HFFc6 (cell line): ENCODE data around the gene SLC22A23. TPM values are rescaled to one million over a fixed set of nuclear protein-coding genes. Genes with fewer than 3 reads are reported as not detected.

Experiments used
- DNase-seq: peaks from one replicate; pipeline ENCODE4 v3.0.0-alpha.2; 2018
- H3K27ac Mint-ChIP-seq: 2 replicates; pipeline ENCODE4 v1.8.0; 2020; ENCODE audit warnings: mild to moderate bottlenecking, mixed read lengths
- H3K27me3 Mint-ChIP-seq: 2 replicates; pipeline ENCODE4 v1.8.0; 2021; ENCODE audit warnings: mild to moderate bottlenecking, moderate library complexity, mixed read lengths; ENCODE audit not compliant: insufficient read depth
- H3K36me3 Mint-ChIP-seq: 2 replicates; pipeline ENCODE4 v1.8.0; 2021; ENCODE audit warnings: low read depth, mixed read lengths
- H3K4me1 Mint-ChIP-seq: 2 replicates; pipeline ENCODE4 v1.8.0; 2020; ENCODE audit warnings: low read depth, mixed read lengths
- H3K4me3 Mint-ChIP-seq: 2 replicates; pipeline ENCODE4 v1.8.0; 2020; ENCODE audit warnings: mild to moderate bottlenecking, moderate library complexity, mixed read lengths
- H3K9me3 Mint-ChIP-seq: 2 replicates; pipeline ENCODE4 v1.8.0; 2020; ENCODE audit warnings: mild to moderate bottlenecking, mixed read lengths
- CTCF ChIP-seq: fragments of 200-600 bp; sonication (generic); IDR thresholded peaks from 2 replicates; pipeline ENCODE4 v1.5.0; 2021; ENCODE audit warnings: antibody characterized with exemption, mild to moderate bottlenecking
- total RNA-seq, 6 experiments: library from RNA; stranded (reverse); fragmentation: NEBNext Ultra II Directional; extraction: Animal tissue kit (Norgen Biotek cat#: 25700); gene quantifications; 2 replicates in 1 of 6; 3 replicates in 5 of 6; pipeline ENCODE4 v1.2.3, GENCODE V29; 2021

Gene SLC22A23
- total RNA-seq, 6 experiments from 2014 or later, result 0.10 to 0.55 (median 0.21) TPM

DNA sequence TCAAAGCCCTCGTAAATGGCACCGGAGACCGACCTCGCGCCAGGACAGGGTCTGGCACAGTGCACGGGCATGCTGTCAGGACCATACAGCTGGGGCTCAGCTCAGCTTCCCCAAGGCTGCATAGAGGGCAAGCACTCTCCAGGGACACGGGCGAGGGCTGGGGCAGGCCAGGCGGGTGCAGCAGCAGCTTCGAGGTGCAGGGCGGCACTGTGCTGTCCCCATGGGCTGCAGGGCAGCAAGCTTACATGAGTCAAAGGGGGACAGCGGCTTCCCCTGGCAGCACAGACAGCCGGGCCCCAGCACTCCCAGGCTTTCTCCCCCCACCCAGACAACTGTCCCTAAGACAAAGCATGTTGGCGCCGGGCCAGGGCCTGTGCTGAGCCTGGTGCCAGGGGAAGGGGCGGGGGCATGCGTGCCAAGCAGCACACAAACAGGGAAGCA is 172.4 kb downstream of the SLC22A23 start:
- peaks cover 11% of the 10 kb centered on the region for H3K27me3 Mint-ChIP-seq
- peaks cover 29% of the 10 kb centered on the region for H3K4me1 Mint-ChIP-seq
- no peaks in the 10 kb centered on the region for H3K9me3 Mint-ChIP-seq
- H3K36me3 Mint-ChIP-seq, result no peaks in the 10 kb centered on the region
- no peak overlapping the region for H3K27ac Mint-ChIP-seq
- no peak for TF ChIP-seq CTCF
- no peak for DNase-seq
- no peak overlapping the region for H3K4me3 Mint-ChIP-seq

DNA sequence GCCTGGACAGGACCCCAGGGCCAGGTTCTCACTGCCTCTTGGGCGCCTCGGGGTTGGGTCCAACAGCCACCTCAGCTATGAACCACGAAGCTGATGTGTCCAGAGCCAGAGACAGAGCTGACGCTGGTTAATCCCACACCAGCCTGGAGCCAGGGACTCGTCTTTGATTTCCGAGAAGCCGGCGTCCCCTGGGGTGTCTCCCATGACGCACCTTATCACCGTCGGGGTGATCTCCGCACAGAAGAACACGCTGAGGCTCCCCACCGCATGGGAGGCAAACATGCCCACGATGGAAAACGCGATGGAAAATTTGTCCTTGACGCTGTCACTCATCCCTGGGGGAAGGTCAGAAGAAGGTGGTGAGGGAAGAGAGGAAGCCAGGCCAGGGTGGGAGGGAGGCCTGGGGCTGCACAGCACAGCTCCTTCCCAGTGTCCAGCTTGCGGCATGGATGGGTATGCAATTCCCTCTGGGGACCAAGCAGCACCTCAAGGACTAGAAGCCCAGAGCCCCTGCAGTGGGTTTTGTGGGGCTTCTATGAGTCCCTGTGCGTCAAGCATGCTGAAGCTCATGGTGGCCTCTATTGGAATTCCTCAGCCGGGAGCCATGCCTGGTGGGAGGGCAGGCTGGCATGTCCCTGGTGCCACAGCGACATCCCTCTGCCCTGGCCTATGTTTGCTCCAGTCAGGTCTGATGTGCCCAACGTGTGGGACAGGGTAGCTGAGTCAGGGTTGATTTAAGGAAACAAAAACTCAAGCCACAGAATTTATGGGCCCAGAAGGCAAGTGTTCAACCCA is 173.0 kb downstream of the SLC22A23 start:
- Mint-ChIP-seq H3K27me3 (peaks cover 11% of the 10 kb centered on the region), H3K27ac (no peak overlapping the region), H3K4me1 (peaks cover 30% of the 10 kb centered on the region), H3K9me3 (no peaks in the 10 kb centered on the region), H3K4me3 (no peak overlapping the region), H3K36me3 (no peaks in the 10 kb centered on the region)
- no peak for TF ChIP-seq CTCF
- no peak for DNase-seq

DNA sequence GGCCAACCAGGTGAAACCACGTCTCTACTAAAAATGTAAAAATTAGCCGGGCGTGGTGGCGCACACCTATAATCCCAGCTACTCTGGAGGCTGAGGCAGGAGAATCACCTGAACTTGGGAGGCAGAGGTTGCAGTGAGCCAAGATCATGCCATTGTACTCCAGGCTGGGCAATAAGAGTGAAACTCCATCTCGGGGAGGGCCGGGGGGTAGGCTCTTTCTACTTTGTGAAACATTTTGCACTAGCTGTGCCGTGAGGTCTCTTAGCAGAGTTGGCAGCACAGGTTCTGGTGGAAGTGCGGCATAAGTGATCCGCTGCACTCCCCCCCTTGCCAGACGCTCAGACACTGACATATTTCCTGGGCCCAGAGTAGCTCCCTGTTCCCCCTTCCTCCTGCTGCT is 173.6 kb downstream of the SLC22A23 start:
- Mint-ChIP-seq H3K27ac (no peak overlapping the region), H3K9me3 (no peaks in the 10 kb centered on the region), H3K27me3 (peaks cover 9% of the 10 kb centered on the region), H3K4me3 (no peak overlapping the region), H3K36me3 (no peaks in the 10 kb centered on the region), H3K4me1 (peaks cover 30% of the 10 kb centered on the region)
- no peak for DNase-seq
- no peak for TF ChIP-seq CTCF

DNA sequence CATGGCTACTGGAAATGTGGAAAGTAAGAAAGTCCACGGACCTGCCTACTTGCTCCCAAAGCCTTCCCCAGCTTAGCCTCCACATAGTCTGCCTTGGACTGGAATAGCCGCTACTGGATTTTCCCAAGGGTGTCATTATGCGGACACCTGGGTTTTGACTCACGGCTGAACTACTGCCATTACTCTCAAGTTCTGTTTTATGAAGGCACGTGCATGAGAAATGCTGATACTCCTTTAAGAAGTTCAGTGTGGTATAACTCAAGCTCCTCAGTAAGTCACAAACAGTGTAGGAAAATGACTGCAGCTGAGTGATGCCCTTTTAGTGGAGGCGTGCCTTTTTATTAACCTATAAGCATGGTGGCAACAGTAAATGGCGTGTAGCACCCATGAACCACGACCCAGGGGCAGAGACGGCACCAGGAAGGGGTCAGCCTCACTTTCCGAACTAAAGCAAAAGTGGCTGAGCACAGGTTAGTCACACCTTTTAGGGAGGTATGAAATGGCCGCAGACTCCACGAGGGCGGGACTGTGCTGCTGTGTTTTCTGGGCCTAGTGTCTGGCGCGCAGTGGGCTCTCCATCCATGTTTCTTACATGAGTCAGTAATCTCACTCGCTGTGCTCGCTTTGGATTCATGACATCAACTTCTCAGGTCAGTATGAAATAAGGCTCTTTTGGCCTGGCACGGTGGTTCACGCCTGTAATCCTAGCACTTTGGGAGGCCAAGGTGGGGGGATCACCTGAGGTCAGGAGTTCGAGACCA is 174.2 kb downstream of the SLC22A23 start:
- H3K27me3 Mint-ChIP-seq, result peaks cover 4% of the 10 kb centered on the region
- no peaks in the 10 kb centered on the region for H3K36me3 Mint-ChIP-seq
- H3K4me3 Mint-ChIP-seq, result peak overlapping the region; percentile 60
- no peak for DNase-seq
- no peaks in the 10 kb centered on the region for H3K9me3 Mint-ChIP-seq
- no peak for TF ChIP-seq CTCF
- peaks cover 30% of the 10 kb centered on the region for H3K4me1 Mint-ChIP-seq
- peak overlapping the region; percentile 83 for H3K27ac Mint-ChIP-seq

GRCh38 chr6:3281631-3282475 is 175.0 kb downstream of the SLC22A23 start:
- Mint-ChIP-seq H3K4me1 (peaks cover 30% of the 10 kb centered on the region), H3K27me3 (peaks cover 2% of the 10 kb centered on the region), H3K9me3 (no peaks in the 10 kb centered on the region), H3K4me3 (peak overlapping the region; percentile 60), H3K36me3 (no peaks in the 10 kb centered on the region), H3K27ac (peak overlapping the region; percentile 83)
- no peak; the same call in 1 of the 2 replicates for TF ChIP-seq CTCF
- DNase-seq, result peak; percentile 91
